Heart right ventricle (tissue), 16 donors: ENCODE results near the gene RHOF. TPM values are rescaled to one million over a fixed set of nuclear protein-coding genes. Genes with fewer than 3 reads are reported as not detected.
A peak's percentile ranks its signal among the peaks of the same experiment; 100 is the strongest.

Experiments used
- ATAC-seq, 8 donors: fragments of 200-7000 bp; cut with Tn5 transposase; one replicate each; pipeline ENCODE4 v1.9.1; 2020; ENCODE audit warnings: mild to moderate bottlenecking in 8 of 8, moderate library complexity in 8 of 8, moderate number of reproducible peaks in 1 of 8
- DNase-seq, 2 donors: peaks; one replicate each; pipeline ENCODE4 v3.0.0-alpha.2; 2020
- H3K27ac ChIP-seq, 10 donors: fragments of 200-600 bp; sonication (generic) in 2 of 10; one replicate each; pipeline versions ENCODE4 v1.5.0 to v1.8.0; 2020 to 2022; ENCODE audit warnings: mild to moderate bottlenecking in 3 of 10
- H3K27me3 ChIP-seq, 7 donors: fragments of 200-600 bp; one replicate each; pipeline ENCODE4 v1.8.0; 2021 to 2022; ENCODE audit warnings: mild to moderate bottlenecking in 2 of 7
- H3K36me3 ChIP-seq, 9 donors: fragments of 200-600 bp; sonication (generic) in 1 of 9; one replicate each; pipeline versions ENCODE4 v1.5.0 to v1.8.0; 2020 to 2022; ENCODE audit warnings: mild to moderate bottlenecking in 2 of 9
- H3K4me1 ChIP-seq, 9 donors: fragments of 200-600 bp; sonication (generic) in 1 of 9; one replicate each; pipeline versions ENCODE4 v1.5.0 to v1.8.0; 2020 to 2022; ENCODE audit warnings: mild to moderate bottlenecking in 4 of 9
- H3K4me3 ChIP-seq, 10 donors: fragments of 200-600 bp; sonication (generic) in 2 of 10; one replicate each; pipeline versions ENCODE4 v1.5.0 to v1.8.0; 2020 to 2022; ENCODE audit warnings: mild to moderate bottlenecking in 7 of 10, moderate library complexity in 2 of 10
- H3K9me3 ChIP-seq, 11 donors: fragments of 200-600 bp in 10 of 11; sonication (generic) in 2 of 11; one replicate each; pipeline versions ENCODE4 v1.5.0 to v1.8.0; 2013 to 2022; ENCODE audit warnings: mild to moderate bottlenecking in 2 of 11, control low read depth in 1 of 11, moderate library complexity in 1 of 11
- CTCF ChIP-seq, 9 donors: fragments of 200-600 bp; sonication (generic) in 2 of 9; IDR thresholded peaks; one replicate each; pipeline versions ENCODE4 v1.5.0 to v1.8.0; 2021 to 2022; ENCODE audit warnings: antibody characterized with exemption in 9 of 9, mild to moderate bottlenecking in 5 of 9, moderate library complexity in 1 of 9
- WGBS, 2 donors: extraction: QIAGEN DNeasy Blood & Tissue Kit; methylation state at CpG; one replicate each; pipeline ENCODE4 v1.1.7; 2013; ENCODE audit warnings: inconsistent platforms in 1 of 2; 5-methylcytosine and 5-hydroxymethylcytosine counted together
- intact Hi-C, 10 donors: fragments of 100-400 bp; cut with DNase I; formaldehyde crosslinking; loops; one replicate each; pipeline versions ENCODE4 v1.11.1 to v1.14.2; 2022
- polyA plus RNA-seq, 2 donors: library from polyadenylated mRNA; stranded (reverse); fragments of 200-250 nt; gene quantifications; one replicate each; pipeline ENCODE4 v1.2.3, GENCODE V29; 2013
- total RNA-seq, 10 donors: library from RNA; stranded (reverse); fragmentation: NEBNext Ultra II Directional in 3 of 10; extraction: Animal tissue kit (Norgen Biotek cat#: 25700) in 3 of 10; gene quantifications; one replicate each; pipeline versions ENCODE4 v1.2.1 to v1.2.4, GENCODE V29; 2021 to 2023
- donor health status: Arrhythmogenic right ventricular cardiomyopathy.
- donor health status: ischemic (EF 13 %, LVEDD 7.1; RV severe dilation, severe dysfunction).
- donor health status: healthy with polysubstance abuse.
- donor health status: DM: no; HTN: yes; CAD: no.
- donor health status: DM: no; HTN: no; CAD: no.
- donor health status: ischemic (EF 25% LVEDD 6.9; RV normal size, moderate dysfunction).
- donor health status: ischemic (EF 25% LVEDD 5.7; RV mildly dilated, moderate dysfunction).
- donor health status: healthy.
- donor health status: DM: yes; HTN: yes; CAD: no.
- donor health status: Ischemic cardiomyopathy.
- donor health status: ischemic (EF 35%, LVEDD 5.7; RV mildly dilated, moderate dysfunction).
- donor health status: nonischemic (EF 11% LVEDD 7.7; RV severe dilation, severe dysfunction).
- donor health status: DM: yes; HTN: yes; CAD: no.
- donor health status: PGD.
- donor health status: ischemic (EF 29% LVEDD 5.4; RV normal size, mild dysfunction).
- donor health status: nonischemic (EF 23%, LVEDD 6.1; RV moderate dilation, normal function).

Gene RHOF
- total and polyA plus RNA-seq, 12 donors = 16.5 to 45.6 (median 24.7) TPM

- TF ChIP-seq CTCF (IDR thresholded peaks at IDR 0.05) = no peak
- intact Hi-C loops = loop anchor here in 1 of 10 donors (10.0 kb wide), 1 partner anchor 55 kb away; the partner anchor contains the start of gene PSMD9
- peaks cover 0 to 12% (median 6%) of the 10 kb centered on the region in 9 donors for H3K4me1 ChIP-seq
- H3K9me3 ChIP-seq = no peaks in the 10 kb centered on the region
- no peak for DNase-seq
- WGBS, 2 donors = 90% methylated on average over 23 of the region's 23 CpGs
- peak overlapping the region in 2 of 10 donors; percentile 57 to 65 for H3K27ac ChIP-seq
- no peaks in the 10 kb centered on the region for H3K27me3 ChIP-seq
- H3K36me3 ChIP-seq = peaks cover 0 to 78% (median 52%) of the 10 kb centered on the region in 9 donors
- no peak overlapping the region for H3K4me3 ChIP-seq
- no peak for ATAC-seq
Measured at GRCh38 chr12:121830134-121830533, 36.6 kb upstream of the RHOF start.

- peak overlapping the region in 4 of 10 donors; percentile 5 to 65 (median 48) for H3K27ac ChIP-seq
- H3K4me1 ChIP-seq = peaks cover 0 to 12% (median 6%) of the 10 kb centered on the region in 9 donors
- peaks cover 0 to 85% (median 52%) of the 10 kb centered on the region in 9 donors for H3K36me3 ChIP-seq
- DNase-seq (no peak), ATAC-seq (peak in 2 of 8 donors; percentile 10 to 30)
- H3K9me3 ChIP-seq = no peaks in the 10 kb centered on the region
- H3K4me3 ChIP-seq = no peak overlapping the region
- intact Hi-C loops = no loop called here
- WGBS, 2 donors = 64 to 71% methylated on average over 7 of the region's 7 CpGs
- H3K27me3 ChIP-seq = no peaks in the 10 kb centered on the region
- no peak for TF ChIP-seq CTCF (IDR thresholded peaks at IDR 0.05)
Measured at GRCh38 chr12:121829250-121829918, 35.9 kb upstream of the RHOF start.

- H3K27ac ChIP-seq = peak overlapping the region in 3 of 10 donors; percentile 5 to 57 (median 39)
- no peaks in the 10 kb centered on the region for H3K9me3 ChIP-seq
- H3K4me1 ChIP-seq = peaks cover 0 to 12% (median 6%) of the 10 kb centered on the region in 9 donors
- H3K27me3 ChIP-seq = no peaks in the 10 kb centered on the region
- intact Hi-C loops = no loop called here
- ATAC-seq (no peak), DNase-seq (no peak)
- H3K4me3 ChIP-seq = no peak overlapping the region
- peaks cover 0 to 91% (median 52%) of the 10 kb centered on the region in 9 donors for H3K36me3 ChIP-seq
- 76 to 85% methylated on average over 9 of the region's 9 CpGs for WGBS, 2 donors
- TF ChIP-seq CTCF (IDR thresholded peaks at IDR 0.05) = no peak
Measured at GRCh38 chr12:121828826-121829225, 35.3 kb upstream of the RHOF start.

GRCh38 chr12:121828306-121828705 lies 34.8 kb upstream of the RHOF start:
- Histone ChIP-seq H3K27me3 (no peaks in the 10 kb centered on the region), H3K4me3 (no peak overlapping the region), H3K9me3 (no peaks in the 10 kb centered on the region), H3K4me1 (peaks cover 0 to 12% (median 6%) of the 10 kb centered on the region in 9 donors), H3K36me3 (peaks cover 0 to 96% (median 57%) of the 10 kb centered on the region in 9 donors), H3K27ac (no peak overlapping the region)
- ATAC-seq (no peak), DNase-seq (no peak)
- TF ChIP-seq CTCF (IDR thresholded peaks at IDR 0.05) = no peak
- intact Hi-C loops = no loop called here
- WGBS, 2 donors = 95 to 96% methylated on average over 8 of the region's 8 CpGs
